Fibroblast of lung (primary cell): ENCODE results near the gene ZNF3.

Source experiments
- EZH2 ChIP-seq: IDR thresholded peaks from 2 replicates; pipeline ENCODE4 v1.5.1; 2012; ENCODE audit warnings: low read length, control low read depth, mild to moderate bottlenecking; ENCODE audit errors: missing control alignments
- TF ChIP-seq, protein P1 (sequence below), 2 donors: IDR thresholded peaks in 1 of 2; conservative IDR thresholded peaks in 1 of 2; 1 replicate in 1 of 2; 2 replicates in 1 of 2; pipeline ENCODE4 v1.5.1; 2011 to 2012; ENCODE audit warnings: low read length in 2 of 2, control low read depth in 1 of 2, inconsistent platforms in 1 of 2, low read depth in 1 of 2, mild to moderate bottlenecking in 1 of 2

DNA sequence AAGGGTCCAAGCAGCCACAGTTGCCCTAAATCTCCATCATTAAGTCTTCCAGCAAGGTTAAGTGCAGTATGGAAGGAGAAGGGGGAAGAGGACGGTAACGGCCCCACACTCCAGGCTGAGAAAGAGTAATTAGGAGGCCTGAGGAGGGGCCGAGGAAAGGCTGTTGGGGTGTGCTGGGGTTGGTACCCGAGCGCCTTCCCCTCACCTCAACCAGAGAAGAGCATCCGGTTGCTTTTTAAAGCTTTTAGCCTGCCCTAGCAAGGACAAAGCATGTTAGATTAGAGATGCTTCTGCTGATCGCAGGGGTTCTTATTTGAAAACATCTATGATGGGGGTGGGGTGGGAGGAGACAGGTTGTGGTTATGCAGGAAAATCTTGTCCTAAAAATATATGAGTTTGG lies 40.9 kb downstream of the ZNF3 start:
- TF ChIP-seq, protein P1, sequence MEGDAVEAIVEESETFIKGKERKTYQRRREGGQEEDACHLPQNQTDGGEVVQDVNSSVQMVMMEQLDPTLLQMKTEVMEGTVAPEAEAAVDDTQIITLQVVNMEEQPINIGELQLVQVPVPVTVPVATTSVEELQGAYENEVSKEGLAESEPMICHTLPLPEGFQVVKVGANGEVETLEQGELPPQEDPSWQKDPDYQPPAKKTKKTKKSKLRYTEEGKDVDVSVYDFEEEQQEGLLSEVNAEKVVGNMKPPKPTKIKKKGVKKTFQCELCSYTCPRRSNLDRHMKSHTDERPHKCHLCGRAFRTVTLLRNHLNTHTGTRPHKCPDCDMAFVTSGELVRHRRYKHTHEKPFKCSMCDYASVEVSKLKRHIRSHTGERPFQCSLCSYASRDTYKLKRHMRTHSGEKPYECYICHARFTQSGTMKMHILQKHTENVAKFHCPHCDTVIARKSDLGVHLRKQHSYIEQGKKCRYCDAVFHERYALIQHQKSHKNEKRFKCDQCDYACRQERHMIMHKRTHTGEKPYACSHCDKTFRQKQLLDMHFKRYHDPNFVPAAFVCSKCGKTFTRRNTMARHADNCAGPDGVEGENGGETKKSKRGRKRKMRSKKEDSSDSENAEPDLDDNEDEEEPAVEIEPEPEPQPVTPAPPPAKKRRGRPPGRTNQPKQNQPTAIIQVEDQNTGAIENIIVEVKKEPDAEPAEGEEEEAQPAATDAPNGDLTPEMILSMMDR (conservative IDR thresholded peaks at IDR 0.05 in 1 of 2, IDR thresholded peaks at IDR 0.05 in 1 of 2; ENCODE audit: low read depth in 1 of 2, low read length in 2 of 2) = no peak
- no peak for TF ChIP-seq EZH2
